Right renal cortex interstitium (tissue), 3 donors: ENCODE results near the gene LEPR. TPM values are rescaled to one million over a fixed set of nuclear protein-coding genes. Genes with fewer than 3 reads are reported as not detected.
"Not testable (repeated sequence)": the region's sequence is repeated elsewhere in the genome, so short reads cannot be mapped to it uniquely, and the experiment has no call there.

Experiments
- DNase-seq, 3 donors: peaks; one replicate each; pipeline ENCODE4 v3.0.0-alpha.2; 2013; ENCODE audit warnings: low read depth in 3 of 3, low spot score in 2 of 3
- polyA plus RNA-seq, 3 donors: library from polyadenylated mRNA; unstranded; fragments of 120-200 nt; gene quantifications; one replicate each; pipeline ENCODE4 v1.2.1, GENCODE V29; 2013; ENCODE audit not compliant: insufficient read length in 3 of 3

Gene LEPR
- polyA plus RNA-seq, 3 donors, result 8.1 to 12.1 (median 10.9) TPM

DNA sequence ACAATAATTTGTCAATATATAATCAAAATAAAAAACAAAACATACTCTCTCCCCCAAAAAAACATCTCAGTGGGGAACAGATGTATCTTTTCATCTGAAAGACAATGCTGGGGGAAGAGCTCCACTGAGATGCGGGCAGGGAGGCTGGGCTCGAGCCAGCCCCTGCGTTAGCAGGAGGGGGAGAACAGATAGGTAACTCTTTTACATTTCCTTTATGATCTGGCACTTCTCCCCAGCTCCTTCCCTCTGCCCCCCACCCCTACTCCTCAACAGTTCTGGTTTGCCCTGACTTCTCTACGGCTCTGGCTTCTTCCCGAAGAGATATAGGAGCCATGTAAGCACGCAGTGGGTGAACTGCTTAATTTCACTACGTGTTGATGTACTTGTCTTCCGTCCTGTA lies 12.4 kb downstream of the LEPR start:
- DNase-seq, result no peak

DNA sequence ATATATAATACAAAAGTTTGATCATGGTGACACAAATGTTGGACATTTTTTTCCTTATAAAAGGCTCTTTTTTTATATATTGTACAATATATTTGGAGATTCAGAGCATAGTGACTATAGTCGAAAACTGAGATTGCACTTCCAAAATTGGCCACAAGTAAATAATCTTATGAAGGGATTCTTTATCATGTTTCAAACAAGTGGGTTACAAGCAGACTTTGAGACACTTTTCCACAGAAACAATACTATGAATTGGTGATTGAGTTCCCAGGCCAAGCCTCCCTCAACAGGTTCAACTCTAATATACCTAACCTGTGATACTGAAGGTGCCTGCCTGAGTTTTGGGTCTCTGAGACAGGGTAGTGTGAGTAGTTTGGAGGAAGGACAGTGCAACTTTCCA lies 13.8 kb downstream of the LEPR start:
- DNase-seq, result no peak

DNA sequence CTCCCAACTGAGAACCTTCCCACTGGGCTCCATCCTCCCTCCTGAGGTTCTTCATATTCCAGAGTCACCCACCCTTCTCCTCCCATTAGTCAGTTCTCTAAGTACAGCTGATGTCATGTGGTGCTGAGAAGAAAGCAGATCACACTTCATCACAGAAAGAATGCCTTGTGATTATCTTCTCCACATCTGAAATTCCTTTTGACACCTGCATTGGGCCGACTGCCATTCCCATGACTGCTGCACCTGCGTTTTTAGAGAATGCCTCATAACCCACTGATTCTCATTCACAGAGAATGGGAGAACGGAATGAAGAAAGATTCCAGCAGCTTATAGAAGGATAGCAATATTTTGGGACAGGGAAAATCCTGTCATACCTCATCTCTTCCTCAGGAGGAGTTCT lies 14.3 kb downstream of the LEPR start:
- no peak for DNase-seq

DNA sequence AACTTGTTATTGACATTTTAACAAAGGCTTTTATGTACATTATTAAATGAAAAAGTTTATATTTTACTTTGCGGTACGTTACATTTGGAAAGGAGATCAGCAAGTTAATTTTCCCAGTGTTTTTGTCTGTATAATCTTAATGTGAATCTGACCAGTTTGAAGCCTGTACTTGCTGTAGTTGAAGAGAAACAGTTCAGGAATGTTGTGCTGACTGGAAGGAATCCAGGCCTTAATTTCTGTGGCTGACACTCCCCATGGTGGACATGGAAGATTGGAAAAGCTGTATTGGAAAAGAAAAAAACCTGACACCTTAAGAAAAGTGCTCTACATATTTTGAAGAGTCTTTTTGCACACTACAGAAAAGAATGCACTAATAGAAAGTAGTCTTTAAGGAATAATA lies 15.5 kb downstream of the LEPR start:
- no peak for DNase-seq

DNA sequence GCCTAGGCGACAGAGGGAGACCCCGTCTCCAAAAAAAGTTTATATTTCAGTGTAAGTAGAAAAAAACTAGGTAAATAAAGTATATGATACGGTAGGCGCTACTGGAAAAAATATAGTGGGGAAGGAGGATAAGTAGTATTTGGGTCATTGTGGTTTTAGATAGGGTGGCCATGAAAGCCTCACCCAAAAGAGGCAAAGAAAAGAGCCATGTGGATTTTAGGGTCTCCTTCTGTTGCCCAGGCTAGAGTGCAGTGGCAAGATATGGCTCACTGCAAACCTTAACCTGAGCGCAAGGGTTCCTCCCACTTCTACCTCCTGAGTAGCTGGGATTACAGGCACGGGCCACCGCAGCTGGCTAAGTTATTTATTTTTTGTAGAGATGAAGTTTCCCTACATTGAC lies 17.1 kb downstream of the LEPR start:
- DNase-seq, result no peak

DNA sequence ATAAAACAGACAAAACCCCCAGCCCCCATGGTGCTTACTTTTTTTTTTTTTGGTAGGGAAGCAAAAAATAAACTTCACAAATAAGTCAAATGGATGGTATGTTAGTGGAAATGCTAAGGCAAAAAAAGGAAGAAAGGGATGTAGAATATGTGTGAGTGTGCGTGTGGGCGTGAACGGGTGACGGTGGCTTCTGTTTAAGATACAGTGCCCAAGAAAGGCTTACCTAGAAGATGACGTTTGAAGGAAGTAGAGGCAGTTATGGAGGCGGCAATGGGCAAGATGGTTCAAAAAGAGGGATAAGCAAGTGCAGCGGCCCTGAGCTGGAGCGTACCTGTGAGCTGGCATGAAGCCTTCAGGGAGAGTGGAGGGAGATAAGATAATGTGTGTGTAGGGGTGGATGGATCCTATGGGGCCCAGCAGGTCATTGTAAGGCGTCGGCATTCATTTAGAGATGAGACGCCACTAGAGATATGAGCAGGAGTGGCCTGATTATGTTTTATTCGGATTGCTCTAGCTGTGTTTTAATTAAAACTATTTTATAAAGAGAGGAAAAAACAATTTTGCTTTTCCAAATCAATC lies 19.9 kb downstream of the LEPR start:
- DNase-seq, result no peak

DNA sequence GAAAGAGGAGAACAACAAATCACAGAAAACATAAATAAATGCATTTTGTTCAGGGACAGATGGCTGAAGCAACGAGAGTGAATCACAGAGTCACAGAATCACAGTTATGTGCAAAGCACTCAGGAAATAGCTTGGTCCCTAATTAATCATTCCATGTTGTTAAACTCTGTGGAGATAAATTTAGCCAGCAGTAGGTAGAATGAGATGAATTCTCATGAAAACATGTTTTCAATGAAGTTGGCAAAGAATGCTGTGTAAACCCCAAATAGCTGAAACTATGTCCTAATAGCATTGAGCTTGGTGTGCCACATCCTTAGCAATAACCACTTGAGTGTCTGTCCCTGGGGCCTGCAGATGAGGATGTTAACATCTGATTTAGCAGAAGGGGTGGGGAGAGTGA lies 20.4 kb downstream of the LEPR start:
- no peak for DNase-seq

DNA sequence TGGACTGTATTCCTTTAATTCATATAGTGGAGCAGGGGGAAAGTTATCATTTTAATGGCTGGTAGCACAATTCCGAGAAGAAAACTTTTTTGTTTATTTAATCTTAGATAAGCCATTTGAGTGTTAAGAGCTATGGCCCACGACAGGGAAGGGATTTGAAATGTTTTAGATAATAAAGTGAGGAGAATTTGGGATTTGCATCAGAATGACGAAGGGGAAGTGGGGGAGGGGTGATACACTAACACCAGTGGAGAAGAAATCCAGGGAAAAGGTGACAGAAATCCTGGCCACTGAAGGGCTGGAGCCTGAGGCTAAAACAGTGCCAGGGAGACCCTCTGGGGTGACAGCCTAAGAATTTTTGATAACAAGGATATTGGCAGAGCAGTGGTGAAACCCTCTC lies 21.0 kb downstream of the LEPR start:
- no peak for DNase-seq

DNA sequence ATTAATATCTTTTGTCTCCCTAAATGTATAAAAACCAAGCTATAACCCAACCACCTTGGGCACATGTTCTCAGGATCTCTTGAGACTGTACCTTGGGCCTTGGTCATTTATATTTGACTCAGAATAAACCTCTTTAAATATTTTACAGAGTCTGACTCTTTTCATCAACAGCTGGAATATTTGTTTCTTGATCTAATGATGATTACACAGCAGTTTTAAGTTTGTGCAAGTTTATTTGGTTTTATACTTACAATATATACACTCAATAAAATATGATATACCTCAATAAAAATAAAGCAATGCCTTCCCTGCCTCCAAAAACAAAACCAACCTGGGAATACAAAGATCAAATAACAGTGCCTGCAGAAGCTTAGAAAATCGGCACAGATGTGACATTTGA lies 22.0 kb downstream of the LEPR start:
- DNase-seq, result no peak

DNA sequence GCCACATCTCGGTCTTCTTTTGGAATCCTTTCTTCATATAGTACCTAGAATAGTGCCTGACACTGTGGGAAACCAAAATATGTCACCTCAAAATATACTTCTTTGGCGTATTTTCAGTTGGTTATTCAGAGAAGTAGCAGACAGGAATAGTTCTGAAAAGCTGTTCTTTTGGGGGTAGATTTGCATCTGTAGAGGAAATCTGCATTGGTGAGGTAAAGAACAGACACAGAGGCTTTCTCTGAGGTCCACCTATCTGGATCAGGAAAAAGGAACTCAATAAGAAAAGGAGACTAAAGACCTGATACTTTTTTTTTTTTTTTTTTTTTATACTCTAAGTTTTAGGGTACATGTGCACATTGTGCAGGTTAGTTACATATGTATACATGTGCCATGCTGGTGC lies 23.2 kb downstream of the LEPR start:
- DNase-seq, result no peak

DNA sequence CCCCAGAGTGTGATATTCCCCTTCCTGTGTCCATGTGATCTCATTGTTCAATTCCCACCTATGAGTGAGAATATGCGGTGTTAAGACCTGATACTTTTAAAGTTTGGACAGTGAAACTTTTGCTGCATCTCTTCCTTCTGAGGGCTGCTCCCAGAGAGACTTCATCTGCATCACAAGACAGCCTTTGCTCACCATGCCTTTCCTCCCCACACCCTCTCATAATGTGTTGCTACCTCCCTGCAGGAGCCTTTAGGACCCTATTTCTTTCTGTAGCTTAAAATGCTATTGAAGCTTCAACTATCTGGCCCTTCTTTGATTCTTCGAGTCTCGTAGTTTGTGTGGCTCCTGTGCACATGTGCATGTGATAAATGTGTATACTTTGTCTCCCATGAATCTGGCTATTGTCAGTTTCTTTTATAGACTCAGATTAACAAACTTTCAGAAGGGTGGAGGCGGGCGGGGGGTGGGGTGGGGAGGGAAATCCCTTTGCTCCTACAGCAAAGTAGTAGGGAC lies 23.7 kb downstream of the LEPR start:
- no peak for DNase-seq

DNA sequence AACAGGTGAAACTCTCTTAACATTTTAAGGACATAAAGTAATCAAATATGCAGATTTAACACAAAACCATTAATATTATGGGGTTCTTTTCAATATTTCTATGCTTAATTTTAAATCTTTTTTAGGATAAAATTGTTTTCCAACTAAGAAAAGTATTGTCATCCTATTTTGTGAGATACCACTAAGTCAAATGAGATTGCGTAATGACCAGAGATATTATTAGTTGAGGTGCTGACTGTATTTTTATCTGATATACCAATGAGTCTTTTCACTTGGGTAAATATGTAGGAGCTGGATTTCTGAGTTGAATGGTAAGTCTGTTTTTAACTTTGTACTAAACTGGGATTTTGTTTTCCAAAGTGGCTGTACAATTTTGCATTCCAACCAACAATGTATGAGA lies 25.4 kb downstream of the LEPR start:
- DNase-seq, result no peak

- no peak for DNase-seq
Measured at GRCh38 chr1:65449214-65449823, 28.9 kb downstream of the LEPR start.

DNA sequence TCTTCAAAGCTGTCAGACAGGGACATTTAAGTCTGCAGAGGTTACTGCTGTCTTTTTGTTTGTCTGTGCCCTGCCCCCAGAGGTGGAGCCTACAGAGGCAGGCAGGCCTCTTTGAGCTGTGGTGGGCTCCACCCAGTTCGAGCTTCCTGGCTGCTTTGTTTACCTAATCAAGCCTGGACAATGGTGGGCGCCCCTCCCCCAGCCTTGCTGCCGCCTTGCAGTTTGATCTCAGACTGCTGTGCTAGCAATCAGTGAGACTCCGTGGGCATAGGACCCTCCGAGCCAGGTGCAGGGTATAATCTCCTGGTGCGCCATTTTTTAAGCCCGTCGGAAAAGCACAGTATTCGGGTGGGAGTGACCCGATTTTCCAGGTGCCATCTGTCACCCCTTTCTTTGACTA lies 35.2 kb downstream of the LEPR start:
- not testable (repeated sequence) for DNase-seq

- DNase-seq, result no peak
Measured at GRCh38 chr1:65456481-65456880, 36.0 kb downstream of the LEPR start.

GRCh38 chr1:65457868-65458267 lies 37.4 kb downstream of the LEPR start:
- no peak for DNase-seq

GRCh38 chr1:65458730-65459396 lies 38.4 kb downstream of the LEPR start:
- DNase-seq, result no peak

DNA sequence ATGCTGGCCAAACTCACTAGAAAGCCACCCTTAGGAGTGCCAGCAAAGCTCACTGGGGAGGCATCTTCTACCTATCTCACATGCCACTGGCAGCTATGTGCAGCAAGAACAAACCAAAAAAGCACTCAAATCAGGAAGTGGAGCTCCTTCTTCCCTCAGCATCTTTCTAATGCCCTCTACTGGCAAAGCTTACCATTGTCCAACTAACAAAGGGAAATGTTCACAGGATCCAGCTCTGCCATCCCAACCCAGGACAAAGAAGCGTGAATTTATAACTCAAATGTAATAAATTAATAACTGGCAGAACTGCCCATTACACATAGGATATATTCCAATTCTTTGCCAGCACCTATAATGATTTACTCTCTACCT lies 38.9 kb downstream of the LEPR start:
- DNase-seq, result no peak

DNA sequence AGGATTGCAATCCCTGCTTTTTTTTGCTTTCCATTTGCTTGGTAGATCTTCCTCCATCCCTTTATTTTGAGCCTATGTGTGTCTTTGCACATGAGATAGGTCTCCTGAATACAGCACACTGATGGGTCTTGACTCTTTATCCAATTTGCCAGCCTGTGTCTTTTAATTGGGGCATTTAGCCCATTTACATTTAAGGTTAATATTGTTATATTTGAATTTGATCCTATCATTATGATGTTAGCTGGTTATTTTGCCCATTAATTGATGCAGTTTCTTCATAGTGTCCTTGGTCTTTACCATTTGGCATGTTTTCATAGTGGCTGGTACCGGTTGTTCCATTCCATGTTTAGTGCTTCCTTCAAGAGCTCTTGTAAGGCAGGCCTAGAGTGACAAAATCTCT lies 45.4 kb downstream of the LEPR start:
- DNase-seq, result not testable (repeated sequence)

DNA sequence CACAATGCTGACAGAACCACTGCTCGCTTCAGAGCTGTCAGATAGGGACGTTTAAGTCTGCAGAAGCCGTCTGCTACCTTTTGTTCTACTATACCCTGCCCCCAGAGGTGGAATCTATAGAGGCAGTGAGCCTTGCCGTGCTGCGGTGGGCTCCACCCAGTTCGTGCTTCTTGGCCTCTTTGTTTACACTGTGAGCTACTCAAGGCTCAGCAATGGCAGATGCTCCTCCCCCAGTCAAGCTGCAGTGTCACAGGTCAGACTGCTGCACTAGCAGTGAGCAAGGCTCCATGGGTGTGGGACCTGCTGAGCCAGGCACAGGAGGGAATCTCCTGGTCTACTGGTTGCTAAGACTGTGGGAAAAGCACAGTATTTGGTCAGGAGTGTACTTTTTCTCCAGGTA lies 47.1 kb downstream of the LEPR start:
- DNase-seq, result no peak

GRCh38 chr1:65469126-65469888 lies 48.8 kb downstream of the LEPR start:
- no peak for DNase-seq
